IMR-90 (cell line): Measurements from ENCODE around the gene PRKACB. TPM values are rescaled to one million over a fixed set of nuclear protein-coding genes. Genes with fewer than 3 reads are reported as not detected.

ENCODE experiments used
- ATAC-seq: fragments of 200-7000 bp; cut with Tn5 transposase; 2 replicates; pipeline ENCODE4 v1.9.1; 2020; ENCODE audit warnings: low read depth, mild to moderate bottlenecking, moderate library complexity
- BruUV-seq: library from RNA; stranded (reverse); fragments of 400-500 nt; replicated peaks from 2 replicates; lab custom pipeline; 2021; lab: Mats Ljungman, UMichigan
- CTCF ChIA-PET: fragments of 300-600 bp; formaldehyde crosslinking; extraction: SDS; loops from one replicate; lab custom pipeline; 2021; ENCODE audit warnings: antibody characterized with exemption; lab: Yijun Ruan, JAX
- POLR2A ChIA-PET: fragments of 300-600 bp; sonication (Branson Sonifier 250); formaldehyde crosslinking; loops from one replicate; lab custom pipeline; 2022; ENCODE audit warnings: antibody characterized with exemption; ENCODE audit not compliant: unreplicated experiment; lab: Charles Lee
- DNase-seq: peaks from one replicate; pipeline ENCODE4 v3.0.0; 2013
- H2AFZ ChIP-seq: replicated peaks from 2 replicates; pipeline ENCODE3; 2013; ENCODE audit warnings: low read length, mild to moderate bottlenecking; ENCODE audit not compliant: poor library complexity
- H2AK5ac ChIP-seq: 2 replicates; pipeline ENCODE4 v1.6.1; 2013; ENCODE audit warnings: low read depth, low read length, inconsistent platforms
- H2AK9ac ChIP-seq: replicated peaks from 2 replicates; pipeline ENCODE3; 2013; ENCODE audit warnings: mild to moderate bottlenecking, low read depth, low read length, moderate library complexity; ENCODE audit not compliant: poor library complexity
- H2BK120ac ChIP-seq: 2 replicates; pipeline ENCODE4 v1.6.1; 2013; ENCODE audit warnings: low read depth, low read length, inconsistent platforms
- H2BK15ac ChIP-seq: 3 replicates; pipeline ENCODE4 v1.6.1; 2013; ENCODE audit warnings: low read depth, low read length, inconsistent platforms
- H2BK20ac ChIP-seq: 2 replicates; pipeline ENCODE4 v1.6.1; 2013; ENCODE audit warnings: low read depth, mild to moderate bottlenecking, inconsistent platforms, low read length, moderate library complexity
- H2BK5ac ChIP-seq: 2 replicates; pipeline ENCODE4 v1.6.1; 2013; ENCODE audit warnings: mild to moderate bottlenecking, low read depth, low read length, inconsistent platforms; ENCODE audit not compliant: poor library complexity, severe bottlenecking
- H3K14ac ChIP-seq: replicated peaks from 2 replicates; pipeline ENCODE4 v1.6.1; 2013; ENCODE audit warnings: low read depth, low read length, inconsistent platforms
- H3K18ac ChIP-seq: 2 replicates; pipeline ENCODE4 v1.6.1; 2013; ENCODE audit warnings: low read depth, low read length, control low read depth
- H3K23ac ChIP-seq: 2 replicates; pipeline ENCODE4 v1.6.1; 2013; ENCODE audit warnings: low read depth, low read length, inconsistent platforms
- H3K27ac ChIP-seq: 2 replicates; pipeline ENCODE4 v1.5.1; 2013; ENCODE audit warnings: mild to moderate bottlenecking, control low read depth, low read length; ENCODE audit not compliant: insufficient read depth
- H3K27me3 ChIP-seq: 2 replicates; pipeline ENCODE4 v1.6.1; 2013; ENCODE audit warnings: low read length; ENCODE audit not compliant: control insufficient read depth, insufficient read depth
- H3K36me3 ChIP-seq: 2 replicates; pipeline ENCODE4 v1.6.1; 2013; ENCODE audit warnings: low read length, mixed read lengths; ENCODE audit not compliant: control insufficient read depth, insufficient read depth
- H3K4ac ChIP-seq: 2 replicates; pipeline ENCODE4 v1.6.1; 2013; ENCODE audit warnings: low read depth, low read length, inconsistent platforms
- H3K4me1 ChIP-seq: 2 replicates; pipeline ENCODE4 v1.6.1; 2013; ENCODE audit warnings: low read length, mixed read lengths; ENCODE audit not compliant: control insufficient read depth, insufficient read depth
- H3K4me2 ChIP-seq: 2 replicates; pipeline ENCODE4 v1.6.1; 2013; ENCODE audit warnings: low read depth, mild to moderate bottlenecking, control low read depth, low read length, moderate library complexity
- H3K4me3 ChIP-seq: 2 replicates; pipeline ENCODE4 v1.5.1; 2013; ENCODE audit warnings: low read depth, mild to moderate bottlenecking, control low read depth, low read length, moderate library complexity; ENCODE audit not compliant: insufficient read depth
- H3K56ac ChIP-seq: 2 replicates; pipeline ENCODE4 v1.6.1; 2013; ENCODE audit warnings: low read length, inconsistent platforms; ENCODE audit not compliant: insufficient read depth; ENCODE audit errors: extremely low read depth
- H3K79me1 ChIP-seq, 2 experiments: 2 replicates each; pipeline ENCODE4 v1.6.1; 2013; ENCODE audit warnings: low read length in 2 of 2, inconsistent platforms in 1 of 2, low read depth in 1 of 2
- H3K9ac ChIP-seq: 2 replicates; pipeline ENCODE4 v1.6.1; 2013; ENCODE audit warnings: low read depth, low read length, control low read depth
- H3K9me1 ChIP-seq: 2 replicates; pipeline ENCODE4 v1.6.1; 2013; ENCODE audit warnings: low read length, inconsistent platforms; ENCODE audit not compliant: insufficient read depth
- H3K9me3 ChIP-seq: 2 replicates; pipeline ENCODE4 v1.6.1; 2013; ENCODE audit warnings: low read length; ENCODE audit not compliant: control insufficient read depth, insufficient read depth
- H4K20me1 ChIP-seq: 2 replicates; pipeline ENCODE4 v1.6.1; 2013; ENCODE audit warnings: low read length, inconsistent platforms; ENCODE audit not compliant: insufficient read depth
- H4K5ac ChIP-seq: 2 replicates; pipeline ENCODE4 v1.6.1; 2013; ENCODE audit warnings: mild to moderate bottlenecking, low read depth, low read length, control low read depth
- H4K8ac ChIP-seq, 2 experiments: 2 replicates each; pipeline ENCODE4 v1.6.1; 2013; ENCODE audit warnings: low read depth in 2 of 2, low read length in 2 of 2, control low read depth in 1 of 2, inconsistent platforms in 1 of 2
- H4K91ac ChIP-seq: 2 replicates; pipeline ENCODE4 v1.6.1; 2013; ENCODE audit warnings: low read depth, low read length, inconsistent platforms; ENCODE audit not compliant: insufficient read depth
- BHLHE40 ChIP-seq: fragments of 150-350 bp; IDR thresholded peaks from 2 replicates; pipeline ENCODE4 v1.6.1; 2016; ENCODE audit warnings: mild to moderate bottlenecking, low read depth, low read length
- CEBPB ChIP-seq: IDR thresholded peaks from 2 replicates; pipeline ENCODE4 v1.6.1; 2012; ENCODE audit warnings: low read depth, low read length, improper control_type of control experiment
- CTCF ChIP-seq: conservative IDR thresholded peaks from 2 replicates; pipeline ENCODE4 v1.5.1; 2012; ENCODE audit warnings: mild to moderate bottlenecking, low read depth, low read length, improper control_type of control experiment
- ELK1 ChIP-seq: fragments of 150-350 bp; IDR thresholded peaks from 2 replicates; pipeline ENCODE4 v1.6.1; 2016; ENCODE audit warnings: low read depth, mild to moderate bottlenecking, low read length, moderate library complexity, borderline replicate concordance
- MAFK ChIP-seq: IDR thresholded peaks from 2 replicates; pipeline ENCODE4 v1.6.1; 2012; ENCODE audit warnings: low read depth, low read length, improper control_type of control experiment
- MAZ ChIP-seq: IDR thresholded peaks from 2 replicates; pipeline ENCODE4 v1.6.1; 2012; ENCODE audit warnings: low read depth, mild to moderate bottlenecking, low read length, improper control_type of control experiment, moderate library complexity, borderline replicate concordance
- MXI1 ChIP-seq: IDR thresholded peaks from 2 replicates; pipeline ENCODE4 v1.6.1; 2012; ENCODE audit warnings: low read depth, mild to moderate bottlenecking, low read length, moderate library complexity, borderline replicate concordance
- NFE2L2 ChIP-seq: fragments of 150-350 bp; IDR thresholded peaks from 2 replicates; pipeline ENCODE4 v1.6.1; 2016; ENCODE audit warnings: low read depth, mild to moderate bottlenecking, low read length
- POLR2A ChIP-seq: IDR thresholded peaks from 2 replicates; pipeline ENCODE4 v1.6.1; 2012; ENCODE audit warnings: mild to moderate bottlenecking, low read depth, low read length
- RAD21 ChIP-seq: IDR thresholded peaks from 2 replicates; pipeline ENCODE4 v1.6.1; 2012; ENCODE audit warnings: low read length, improper control_type of control experiment
- RCOR1 ChIP-seq: IDR thresholded peaks from 2 replicates; pipeline ENCODE4 v1.6.1; 2012; ENCODE audit warnings: mild to moderate bottlenecking, low read length, improper control_type of control experiment; ENCODE audit not compliant: insufficient replicate concordance
- RFX5 ChIP-seq: IDR thresholded peaks from 2 replicates; pipeline ENCODE4 v1.8.0; 2012; ENCODE audit warnings: low read depth, mild to moderate bottlenecking, low read length, moderate library complexity
- SMC3 ChIP-seq: fragments of 150-350 bp; IDR thresholded peaks from 2 replicates; pipeline ENCODE4 v1.6.1; 2016; ENCODE audit warnings: low read depth, mild to moderate bottlenecking, antibody characterized with exemption, low read length, moderate library complexity
- USF2 ChIP-seq: fragments of 150-350 bp; IDR thresholded peaks from 2 replicates; pipeline ENCODE4 v1.6.1; 2017; ENCODE audit warnings: mild to moderate bottlenecking, antibody characterized with exemption, low read length, low read depth
- WGBS, 2 experiments: methylation state at CpG; one replicate each; pipeline versions ENCODE4 v1.1.5 to v1.1.7; 2013; ENCODE audit warnings: missing lambda C conversion rate in 2 of 2; ENCODE audit not compliant: insufficient read length in 1 of 2; ENCODE audit errors: extremely low coverage in 2 of 2; 5-methylcytosine and 5-hydroxymethylcytosine counted together
- dilution Hi-C: fragments of 300-500 bp; cut with HindIII; formaldehyde crosslinking; loops from one replicate; pipeline ENCODE4 v1.14.3; 2018; ENCODE audit warnings: low sequenced_read_pairs; ENCODE audit not compliant: unreplicated experiment
- in situ Hi-C: fragments of 300-500 bp; cut with MboI; formaldehyde crosslinking; loops from 3 replicates; pipeline ENCODE4 v1.14.3; 2019; ENCODE audit warnings: low sequenced_read_pairs, inconsistent platforms, mixed read lengths
- intact Hi-C: fragments of 100-400 bp; cut with micrococcal nuclease; formaldehyde crosslinking; loops from 2 replicates; pipeline ENCODE4 v1.10.0; 2022
- polyA plus RNA-seq, 3 experiments: library from polyadenylated mRNA; depleted of rRNA; stranded (reverse); fragments of >200 nt; gene quantifications; 2 replicates each; pipeline ENCODE4 v1.2.3, GENCODE V29; 2012; ENCODE audit warnings: low replicate concordance in 1 of 3
- total RNA-seq: library from RNA; depleted of rRNA; stranded (reverse); fragments of >200 nt; gene quantifications from 2 replicates; pipeline ENCODE4 v1.2.3, GENCODE V29; 2012

Gene PRKACB
- total and polyA plus RNA-seq, 2 of the 4 experiments (the other 2 are of a cell fraction) = 8.2 to 8.3 TPM

- Histone ChIP-seq H3K4ac (no peak overlapping the region), H3K27ac (no peak overlapping the region), H3K36me3 (no peaks in the 10 kb centered on the region), H3K4me1 (no peaks in the 10 kb centered on the region; the same call in 1 of the 2 replicates), H3K27me3 (no peaks in the 10 kb centered on the region), H2AK9ac (no peak overlapping the region), H3K18ac (no peak overlapping the region), H2BK5ac (no peak overlapping the region), H4K91ac (no peak overlapping the region), H3K79me1 (peaks cover 10 to 19% of the 10 kb centered on the region in 2 experiments), H3K9ac (no peak overlapping the region), H2AK5ac (no peak overlapping the region), H4K8ac (no peak overlapping the region), H2BK15ac (no peak overlapping the region), H3K4me3 (no peak overlapping the region), H2AFZ (no peak overlapping the region), H3K4me2 (no peak overlapping the region), H3K9me3 (no peaks in the 10 kb centered on the region), H4K5ac (no peak overlapping the region), H2BK20ac (no peak overlapping the region), H3K23ac (no peak overlapping the region), H2BK120ac (no peak overlapping the region), H3K56ac (no peak overlapping the region), H3K14ac (no peak overlapping the region), H3K9me1 (no peaks in the 10 kb centered on the region), H4K20me1 (no peaks in the 10 kb centered on the region)
- TF ChIP-seq BHLHE40 (no peak), NFE2L2 (no peak), MAZ (no peak), CEBPB (no peak), ELK1 (no peak), RFX5 (no peak), MXI1 (no peak), USF2 (no peak), POLR2A (no peak), CTCF (no peak), MAFK (no peak), RCOR1 (no peak), RAD21 (no peak), SMC3 (no peak)
- dilution Hi-C loops (no loop called here), in situ Hi-C loops (no loop called here), intact Hi-C loops (no loop called here)
- no peak for DNase-seq
- ChIA-PET POLR2A (no interaction called here), CTCF (no interaction called here)
- no CpG with 5 or more reads among the region's 1 CpG for WGBS, 2 experiments
- no TSS peak for BruUV-seq
- ATAC-seq = no peak
Measured at GRCh38 chr1:84165601-84166000, 21.5 kb downstream of the PRKACB start.
